ENCODE results near the gene NPIPB2. TPM values are rescaled to one million over a fixed set of nuclear protein-coding genes. Genes with fewer than 3 reads are reported as not detected.

NPIPB2 gene
- total and polyA plus RNA-seq, 2 of the 13 experiments (the other 11 are each of a cell fraction or from before 2014, with no cell fraction given) = 1.8 to 4.1 TPM

- no peak for TF ChIP-seq ZSCAN5A (CRISPR knock-in tag; IDR thresholded peaks at IDR 0.05; ENCODE audit: borderline replicate concordance)
- no peak for TF ChIP-seq IKZF5 (CRISPR knock-in tag; IDR thresholded peaks at IDR 0.05)
- no peak for TF ChIP-seq ZNF564 (CRISPR knock-in tag; IDR thresholded peaks at IDR 0.05)
- TF ChIP-seq ZNF883 (CRISPR knock-in tag; IDR thresholded peaks at IDR 0.05; ENCODE audit: not compliant biosample characterization) = no peak
- no peak for TF ChIP-seq ZBTB21 (CRISPR knock-in tag; IDR thresholded peaks at IDR 0.05)
- TF ChIP-seq CHCHD3 (CRISPR knock-in tag; IDR thresholded peaks at IDR 0.05) = no peak
Observed at GRCh38 chr16:11950388-11950787, 8.5 kb upstream of the NPIPB2 start (continued).

GRCh38 chr16:11949527-11949926, 7.7 kb upstream of the NPIPB2 start:
- DNase-seq (ENCODE audit: low spot score) (peak; percentile 73), ATAC-seq (peak; percentile 97), FAIRE-seq (peak; percentile 96)
- no peak overlapping the region for H3K9ac ChIP-seq (ENCODE audit: insufficient read depth, low read depth, low read length)
- intact Hi-C loops (cut with micrococcal nuclease; ENCODE audit: unreplicated experiment) (loop anchor here (1.0 kb wide), 2 partner anchors 33 to 119 kb away; no protein-coding TSS in a partner anchor), in situ Hi-C loops (cut with HindIII; ENCODE audit: extremely low pct_ligation_motif_present, low pct_unique_long_range_greater_than_20kb) (no loop called here)
- CTCF ChIA-PET (ENCODE audit: low intra/inter-chr PET ratio, low total read pairs) = interaction anchor here (2.8 kb wide), 1 partner anchor 117 kb away, joined by 59 read pairs; no protein-coding TSS in a partner anchor
- no peak overlapping the region for H3K4me2 ChIP-seq (ENCODE audit: low read depth, low read length)
- H2AFZ ChIP-seq (ENCODE audit: low read length) = no peak overlapping the region
- H3K79me2 ChIP-seq (ENCODE audit: insufficient read depth, low read length) = no peaks in the 10 kb centered on the region
- H3K9me3 ChIP-seq (ENCODE audit: low read length) = no peaks in the 10 kb centered on the region
- H4K20me1 ChIP-seq (ENCODE audit: insufficient read depth, low read length) = no peaks in the 10 kb centered on the region
- H3K36me3 ChIP-seq (replicated peaks in 1 of 2; ENCODE audit: control insufficient read depth in 1 of 2, insufficient read depth in 2 of 2, low read length in 2 of 2) = no peaks in the 10 kb centered on the region
- no peak overlapping the region for H3K4me3 ChIP-seq (replicated peaks in 1 of 3; ENCODE audit: insufficient read depth in 1 of 3, low read depth in 2 of 3, low read length in 3 of 3)
- peaks cover 0 to 12% of the 10 kb centered on the region in 2 experiments; a peak in 2 of 5 replicates for H3K27me3 ChIP-seq (ENCODE audit: control insufficient read depth in 1 of 2, insufficient read depth in 2 of 2, low read length in 2 of 2)
- POLR2A ChIA-PET = interaction anchor here (0.8 to 1.5 kb wide), 3 partner anchors 27 to 118 kb away, joined by 3 to 10 read pairs (median 4); partner anchors contain the start of genes GSPT1 and SNX29
- WGBS (ENCODE audit: low lambda C conversion rate) = 26% methylated on average over 4 of the region's 4 CpGs
- H3K4me1 ChIP-seq (ENCODE audit: insufficient read depth, low read length) = peaks cover 25% of the 10 kb centered on the region; the same call in 1 of the 2 replicates
- H3K27ac ChIP-seq (ENCODE audit: extremely low read length, insufficient read depth, low read length) = no peak overlapping the region
- BruUV-seq (replicated peaks) = no TSS peak
- TF ChIP-seq EP300 (IDR thresholded peaks at IDR 0.05; ENCODE audit: low read depth in 2 of 2, low read length in 2 of 2) (0 out of 4 replicates have a peak, but pooled peaks of 1 of the 2 experiments have one; percentile 19), EP300 (CRISPR knock-in tag; IDR thresholded peaks at IDR 0.05; ENCODE audit: borderline replicate concordance) (no peak), NCOR1 (IDR thresholded peaks at IDR 0.05; ENCODE audit: borderline replicate concordance, low read length) (no peak), FOSL2 (CRISPR knock-in tag; IDR thresholded peaks at IDR 0.05) (peak; percentile 30), SOX6 (IDR thresholded peaks at IDR 0.05) (no peak), SOX6 (CRISPR knock-in tag; IDR thresholded peaks at IDR 0.05) (peak; percentile 33; the same call in 1 of the 2 replicates), MIXL1 (CRISPR knock-in tag; IDR thresholded peaks at IDR 0.05) (peak; percentile 38; the same call in 1 of the 2 replicates), ZBTB37 (CRISPR knock-in tag; IDR thresholded peaks at IDR 0.05) (0 out of 2 replicates have a peak, but pooled peaks have one; percentile 50), ERF (CRISPR knock-in tag; IDR thresholded peaks at IDR 0.05) (peak; percentile 60; the same call in 1 of the 2 replicates), CTCF (CRISPR knock-in tag; IDR thresholded peaks at IDR 0.05) (peak; percentile 93), ZNF335 (CRISPR knock-in tag; IDR thresholded peaks at IDR 0.05) (0 out of 2 replicates have a peak, but pooled peaks have one; percentile 17), ZNF576 (CRISPR knock-in tag; IDR thresholded peaks at IDR 0.05) (peak; percentile 98; the same call in 1 of the 2 replicates)
